Natural killer cell (primary cell): ENCODE results near the gene EEF1A2. TPM values are rescaled to one million over a fixed set of nuclear protein-coding genes. Genes with fewer than 3 reads are reported as not detected.

Experiments
- ATAC-seq, 3 donors: fragments of 150-1000 bp in 2 of 3; fragments of 200-7000 bp in 1 of 3; cut with Tn5 transposase; 1 replicate in 1 of 3; 2 replicates in 2 of 3; pipeline ENCODE4 v1.10.0; 2021; ENCODE audit warnings: mild to moderate bottlenecking in 2 of 3, moderate library complexity in 2 of 3
- DNase-seq, 2 donors: peaks; one replicate each; pipeline versions ENCODE4 v3.0.0 to v3.0.0-alpha.2; 2013 to 2021; ENCODE audit warnings: mixed read lengths in 1 of 2
- H3K27ac ChIP-seq: one replicate; pipeline ENCODE4 v1.5.1; 2013; ENCODE audit warnings: mild to moderate bottlenecking, low read length
- H3K27me3 ChIP-seq: one replicate; pipeline ENCODE4 v1.6.1; 2013; ENCODE audit warnings: low read length; ENCODE audit not compliant: control insufficient read depth, insufficient read depth
- H3K36me3 ChIP-seq: one replicate; pipeline ENCODE4 v1.6.1; 2013; ENCODE audit warnings: low read length; ENCODE audit not compliant: control insufficient read depth, insufficient read depth
- H3K4me1 ChIP-seq: one replicate; pipeline ENCODE4 v1.6.1; 2013; ENCODE audit warnings: low read length; ENCODE audit not compliant: control insufficient read depth, insufficient read depth
- H3K4me3 ChIP-seq: one replicate; pipeline ENCODE4 v1.5.1; 2013; ENCODE audit warnings: low read length
- H3K9me3 ChIP-seq: one replicate; pipeline ENCODE4 v1.6.1; 2013; ENCODE audit warnings: low read length; ENCODE audit not compliant: control insufficient read depth, insufficient read depth
- H3K27ac Mint-ChIP-seq, 2 donors: one replicate each; pipeline ENCODE4 v1.8.0; 2022; ENCODE audit warnings: mild to moderate bottlenecking in 2 of 2, mixed read lengths in 2 of 2, moderate library complexity in 1 of 2
- H3K27me3 Mint-ChIP-seq, 2 donors: one replicate each; pipeline ENCODE4 v1.8.0; 2022; ENCODE audit warnings: low read depth in 2 of 2, mixed read lengths in 2 of 2
- H3K36me3 Mint-ChIP-seq: one replicate; pipeline ENCODE4 v1.8.0; 2022; ENCODE audit warnings: mixed read lengths
- H3K4me1 Mint-ChIP-seq, 2 donors: one replicate each; pipeline ENCODE4 v1.8.0; 2022; ENCODE audit warnings: mixed read lengths in 2 of 2
- H3K4me3 Mint-ChIP-seq: one replicate; pipeline ENCODE4 v1.8.0; 2022; ENCODE audit warnings: mild to moderate bottlenecking, moderate library complexity, mixed read lengths
- H3K9me3 Mint-ChIP-seq, 2 donors: one replicate each; pipeline ENCODE4 v1.8.0; 2022; ENCODE audit warnings: mixed read lengths in 2 of 2
- WGBS: methylation state at CpG from one replicate; pipeline ENCODE4 v1.1.7; 2013; ENCODE audit warnings: missing lambda C conversion rate; ENCODE audit not compliant: insufficient coverage; 5-methylcytosine and 5-hydroxymethylcytosine counted together
- intact Hi-C: fragments of 100-400 bp; cut with micrococcal nuclease; formaldehyde crosslinking; loops from one replicate; pipeline ENCODE4 v1.14.2; 2022
- total RNA-seq, 4 donors: library from RNA; stranded (reverse); fragments of 120-200 nt in 1 of 4; gene quantifications; one replicate each; pipeline versions ENCODE4 v1.2.3 to v1.2.4, GENCODE V29; 2013 to 2022
- TF ChIP-seq, protein P1 (sequence below): fragments of 200-600 bp; IDR thresholded peaks from one replicate; pipeline ENCODE4 v1.8.0; 2022; ENCODE audit warnings: antibody characterized with exemption

Gene EEF1A2
- total RNA-seq, 3 donors from 2014 or later (not counting 1 experiment from before 2014, with no cell fraction given), result 0.14 to 0.86 (median 0.35) TPM

DNA sequence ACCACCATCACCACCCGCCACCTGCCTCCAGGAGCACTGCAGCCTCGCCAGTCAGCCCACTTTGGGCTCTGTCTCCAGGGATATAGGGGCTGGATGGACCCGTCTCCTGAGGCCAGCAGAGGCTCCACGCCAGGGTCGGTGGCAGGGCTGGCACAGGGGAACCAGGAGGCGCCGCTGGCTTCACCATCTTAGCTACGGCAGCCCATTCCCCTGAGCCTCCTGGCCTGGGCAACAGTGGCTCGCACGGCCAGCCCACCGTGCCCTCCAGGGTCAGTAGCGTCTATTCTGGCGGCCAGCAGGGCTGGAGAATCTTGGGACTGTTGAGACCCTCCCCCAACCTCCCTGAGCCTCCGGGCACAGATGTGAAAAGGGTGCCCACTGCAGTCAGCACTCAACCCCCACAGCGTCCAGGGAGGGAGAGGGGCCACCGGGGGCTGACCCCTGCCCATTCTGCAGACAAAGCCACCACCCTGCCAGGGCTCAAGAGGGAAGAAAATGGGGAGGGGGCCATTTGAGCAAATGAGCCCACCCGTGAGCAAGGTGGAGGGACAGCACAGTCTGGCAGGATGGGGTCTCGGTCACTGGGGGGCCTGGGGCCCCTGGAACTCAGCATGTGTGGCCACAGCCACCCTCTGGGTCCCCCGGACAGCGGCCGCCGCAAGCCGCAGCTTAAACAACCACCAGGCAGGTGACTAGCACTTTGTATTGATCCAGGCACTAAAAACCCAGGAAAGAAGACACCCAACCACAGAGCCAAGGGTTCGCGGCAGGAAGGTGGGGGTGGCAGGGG lies 55.1 kb downstream of the EEF1A2 start:
- ATAC-seq (no peak), DNase-seq (no peak)
- H3K4me1 Mint-ChIP-seq, result peaks cover 9 to 17% of the 10 kb centered on the region in 2 donors
- Histone ChIP-seq H3K4me1 (peaks cover 26% of the 10 kb centered on the region), H3K27me3 (no peaks in the 10 kb centered on the region), H3K9me3 (no peaks in the 10 kb centered on the region), H3K27ac (no peak overlapping the region), H3K36me3 (no peaks in the 10 kb centered on the region), H3K4me3 (no peak overlapping the region)
- H3K36me3 Mint-ChIP-seq, result no peaks in the 10 kb centered on the region
- 90% methylated on average over 25 of the region's 25 CpGs for WGBS
- intact Hi-C loops, result no loop called here
- peaks cover 0 to 10% of the 10 kb centered on the region in 2 donors for H3K27me3 Mint-ChIP-seq
- no peak overlapping the region for H3K4me3 Mint-ChIP-seq
- peak overlapping the region in 1 of 2 donors; percentile 77 for H3K27ac Mint-ChIP-seq
- TF ChIP-seq, protein P1, sequence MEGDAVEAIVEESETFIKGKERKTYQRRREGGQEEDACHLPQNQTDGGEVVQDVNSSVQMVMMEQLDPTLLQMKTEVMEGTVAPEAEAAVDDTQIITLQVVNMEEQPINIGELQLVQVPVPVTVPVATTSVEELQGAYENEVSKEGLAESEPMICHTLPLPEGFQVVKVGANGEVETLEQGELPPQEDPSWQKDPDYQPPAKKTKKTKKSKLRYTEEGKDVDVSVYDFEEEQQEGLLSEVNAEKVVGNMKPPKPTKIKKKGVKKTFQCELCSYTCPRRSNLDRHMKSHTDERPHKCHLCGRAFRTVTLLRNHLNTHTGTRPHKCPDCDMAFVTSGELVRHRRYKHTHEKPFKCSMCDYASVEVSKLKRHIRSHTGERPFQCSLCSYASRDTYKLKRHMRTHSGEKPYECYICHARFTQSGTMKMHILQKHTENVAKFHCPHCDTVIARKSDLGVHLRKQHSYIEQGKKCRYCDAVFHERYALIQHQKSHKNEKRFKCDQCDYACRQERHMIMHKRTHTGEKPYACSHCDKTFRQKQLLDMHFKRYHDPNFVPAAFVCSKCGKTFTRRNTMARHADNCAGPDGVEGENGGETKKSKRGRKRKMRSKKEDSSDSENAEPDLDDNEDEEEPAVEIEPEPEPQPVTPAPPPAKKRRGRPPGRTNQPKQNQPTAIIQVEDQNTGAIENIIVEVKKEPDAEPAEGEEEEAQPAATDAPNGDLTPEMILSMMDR, result no peak
- H3K9me3 Mint-ChIP-seq, result peaks cover 3 to 7% of the 10 kb centered on the region in 2 donors

DNA sequence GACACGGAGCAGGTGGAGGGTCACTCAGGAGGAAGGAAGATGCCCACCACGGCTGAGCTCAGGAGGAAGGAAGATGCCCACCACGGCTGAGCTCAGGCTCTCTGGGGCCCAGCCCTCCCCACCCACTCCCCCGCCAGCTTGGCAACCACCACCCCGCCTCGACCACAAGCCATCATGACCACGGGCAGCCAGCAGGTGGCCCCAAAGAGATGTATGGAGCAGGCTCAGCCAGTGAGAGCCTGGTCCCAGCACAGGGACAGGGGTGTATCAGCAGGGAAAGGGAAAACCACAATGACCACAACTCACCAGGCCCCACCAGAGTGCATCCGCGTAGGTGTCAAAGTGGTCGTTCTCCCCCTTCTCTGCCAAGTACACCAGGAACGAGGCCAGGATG lies 56.8 kb downstream of the EEF1A2 start:
- H3K9me3 ChIP-seq, result no peaks in the 10 kb centered on the region
- peak overlapping the region; percentile 9 for H3K4me3 Mint-ChIP-seq
- peaks cover 9 to 17% of the 10 kb centered on the region in 2 donors for H3K4me1 Mint-ChIP-seq
- H3K4me1 ChIP-seq, result peaks cover 26% of the 10 kb centered on the region
- peak overlapping the region; percentile 68 to 77 for H3K27ac Mint-ChIP-seq
- DNase-seq, result peak; percentile 42 to 73
- no peak overlapping the region for H3K4me3 ChIP-seq
- H3K27me3 ChIP-seq, result no peaks in the 10 kb centered on the region
- peaks cover 3 to 7% of the 10 kb centered on the region in 2 donors for H3K9me3 Mint-ChIP-seq
- no peaks in the 10 kb centered on the region for H3K36me3 ChIP-seq
- no peaks in the 10 kb centered on the region for H3K36me3 Mint-ChIP-seq
- 1% methylated on average over 9 of the region's 11 CpGs for WGBS
- TF ChIP-seq, protein P1, result peak; percentile 24
- peak overlapping the region; percentile 29 for H3K27ac ChIP-seq
- intact Hi-C loops, result no loop called here
- peak in 2 of 3 donors; percentile 66 to 68 for ATAC-seq
- H3K27me3 Mint-ChIP-seq, result peaks cover 0 to 1% of the 10 kb centered on the region in 2 donors

DNA sequence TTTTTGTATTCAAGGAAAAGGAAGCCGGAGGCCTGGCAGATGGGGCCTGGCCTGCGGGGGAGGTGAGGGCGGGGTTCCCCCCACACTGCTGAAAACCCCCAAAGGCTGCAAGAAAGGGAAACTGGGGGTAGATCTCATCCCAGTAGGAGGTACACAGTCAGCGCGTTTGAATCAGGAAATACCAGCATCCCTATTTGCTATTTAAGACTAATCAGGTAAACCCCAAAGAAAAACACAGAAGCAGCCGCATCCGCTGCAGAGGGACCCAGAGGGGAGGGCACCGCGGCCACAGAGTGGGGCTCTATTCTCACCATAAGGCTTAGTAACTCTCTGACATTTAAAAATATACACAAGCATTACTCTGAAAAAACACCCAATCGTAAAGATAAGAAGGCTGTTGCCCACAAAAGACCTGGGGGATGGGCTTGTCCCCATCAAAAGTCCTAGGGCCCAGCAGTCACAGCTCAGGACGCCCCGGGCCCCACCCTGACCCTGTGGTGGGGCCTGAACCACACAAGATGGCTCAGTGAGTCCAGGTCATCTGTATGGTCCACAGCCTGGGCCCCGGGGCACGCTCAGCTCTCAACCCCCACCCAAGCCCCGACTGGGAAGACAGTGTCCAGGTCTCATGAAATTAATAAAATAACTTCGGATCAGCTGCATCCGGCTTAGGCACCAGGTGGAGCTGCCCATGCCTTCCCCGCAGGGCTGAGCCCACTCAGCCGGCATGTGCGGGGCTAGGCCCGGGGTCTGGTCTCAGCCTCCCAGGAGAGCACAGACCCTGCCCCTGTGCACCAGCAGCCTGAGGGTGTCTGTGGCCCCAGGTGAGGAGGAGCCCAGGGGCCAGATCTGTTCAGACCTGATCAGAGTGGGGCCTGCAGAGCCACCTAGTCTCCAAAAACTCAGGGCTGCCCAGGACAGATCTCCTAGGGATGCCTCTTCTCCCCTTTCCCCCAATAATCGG lies 57.5 kb downstream of the EEF1A2 start:
- peak overlapping the region; percentile 62 to 77 for H3K27ac Mint-ChIP-seq
- intact Hi-C loops, result no loop called here
- Histone ChIP-seq H3K4me3 (no peak overlapping the region), H3K27ac (peak overlapping the region; percentile 29), H3K4me1 (peaks cover 26% of the 10 kb centered on the region), H3K36me3 (no peaks in the 10 kb centered on the region), H3K9me3 (no peaks in the 10 kb centered on the region), H3K27me3 (no peaks in the 10 kb centered on the region)
- peak in 1 of 2 donors; percentile 59 for DNase-seq
- no peaks in the 10 kb centered on the region for H3K36me3 Mint-ChIP-seq
- ATAC-seq, result peak; percentile 28 to 72 (median 52)
- H3K4me3 Mint-ChIP-seq, result peak overlapping the region; percentile 77
- WGBS, result 7% methylated on average over 22 of the region's 22 CpGs
- TF ChIP-seq, protein P1, result no peak
- no peaks in the 10 kb centered on the region for H3K27me3 Mint-ChIP-seq
- peaks cover 9 to 17% of the 10 kb centered on the region in 2 donors for H3K4me1 Mint-ChIP-seq
- peaks cover 3 to 7% of the 10 kb centered on the region in 2 donors for H3K9me3 Mint-ChIP-seq
